HG02610 (cell line): ENCODE results near the gene STPG4.
"Not testable (repeated sequence)": the region's sequence is repeated elsewhere in the genome, so short reads cannot be mapped to it uniquely, and the experiment has no call there.

Experiments used
- ATAC-seq: cut with Tn5 transposase; IDR thresholded peaks from one replicate; pipeline ENCODE4 v1.9.1; 2021; ENCODE audit warnings: mild to moderate bottlenecking, moderate library complexity; ENCODE audit not compliant: unreplicated experiment

The STPG4 gene

DNA sequence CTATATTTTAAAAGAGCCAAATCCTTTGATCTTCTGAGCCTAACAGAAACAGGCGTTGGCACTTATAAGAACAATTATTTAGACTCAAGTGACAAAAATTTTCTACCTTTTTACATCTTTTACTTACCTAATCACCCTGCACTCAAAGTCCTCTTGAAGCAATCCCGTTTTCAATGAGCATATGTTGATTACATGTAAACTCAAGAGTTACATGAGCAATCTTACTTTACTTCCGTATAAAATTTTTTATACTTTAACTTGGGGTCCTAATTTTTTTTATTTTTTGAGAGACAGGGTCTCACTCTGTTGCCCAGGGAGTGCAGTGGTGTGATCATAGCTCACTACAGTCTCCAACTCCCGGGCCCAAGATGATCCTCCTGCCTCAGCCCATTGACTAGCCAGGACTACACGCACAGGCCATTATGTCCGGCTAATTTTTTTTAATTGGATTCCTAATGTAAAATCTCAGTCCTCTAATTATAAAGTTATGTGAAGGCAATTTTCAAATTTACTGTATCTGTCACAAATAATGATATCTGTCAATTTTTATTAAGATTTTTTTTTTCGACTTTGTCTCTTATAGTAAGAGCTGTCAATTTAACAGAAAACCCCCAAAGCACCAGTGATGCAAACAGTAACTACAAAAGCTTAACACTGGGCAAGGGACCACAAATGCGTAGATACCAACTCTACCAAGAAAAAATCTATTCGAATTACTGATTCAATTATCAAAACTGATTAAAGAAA, 19.1 kb upstream of the STPG4 start:
- ATAC-seq = no peak

DNA sequence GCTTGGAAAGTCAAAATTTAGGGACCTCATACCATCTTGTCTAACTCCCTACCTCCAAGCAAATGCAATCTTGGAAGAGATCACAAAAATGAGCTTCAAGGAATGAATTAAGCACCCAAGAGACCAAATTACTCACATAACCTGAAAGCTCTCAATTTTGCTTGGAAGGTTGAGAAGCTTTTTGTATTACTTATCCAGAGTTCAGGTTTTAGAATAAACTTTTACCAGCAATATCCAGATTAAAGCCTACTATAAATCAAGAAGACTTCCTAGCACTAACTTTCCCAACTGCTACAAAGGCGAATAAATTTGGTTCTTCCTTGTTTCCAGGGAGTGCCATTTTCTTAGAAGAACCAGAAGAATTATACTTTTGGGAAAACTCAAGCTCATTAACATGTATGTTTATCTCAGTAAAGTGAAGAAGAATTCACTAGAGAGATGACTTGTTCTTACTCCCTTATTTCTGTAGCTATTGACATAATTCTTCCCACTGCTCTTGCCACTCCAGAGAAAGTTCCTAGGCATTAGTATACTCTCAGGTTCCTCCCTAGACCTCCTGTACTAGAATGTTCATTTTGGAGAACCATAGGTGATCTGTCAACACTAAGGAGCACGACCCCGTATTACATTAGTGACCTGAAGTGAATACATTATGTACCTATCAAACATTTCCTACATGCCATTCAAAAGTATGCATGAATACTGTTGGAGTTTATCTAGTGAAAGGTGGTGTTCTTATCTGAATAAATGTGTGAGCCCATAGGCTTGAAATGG, 18.0 kb upstream of the STPG4 start:
- no peak for ATAC-seq

DNA sequence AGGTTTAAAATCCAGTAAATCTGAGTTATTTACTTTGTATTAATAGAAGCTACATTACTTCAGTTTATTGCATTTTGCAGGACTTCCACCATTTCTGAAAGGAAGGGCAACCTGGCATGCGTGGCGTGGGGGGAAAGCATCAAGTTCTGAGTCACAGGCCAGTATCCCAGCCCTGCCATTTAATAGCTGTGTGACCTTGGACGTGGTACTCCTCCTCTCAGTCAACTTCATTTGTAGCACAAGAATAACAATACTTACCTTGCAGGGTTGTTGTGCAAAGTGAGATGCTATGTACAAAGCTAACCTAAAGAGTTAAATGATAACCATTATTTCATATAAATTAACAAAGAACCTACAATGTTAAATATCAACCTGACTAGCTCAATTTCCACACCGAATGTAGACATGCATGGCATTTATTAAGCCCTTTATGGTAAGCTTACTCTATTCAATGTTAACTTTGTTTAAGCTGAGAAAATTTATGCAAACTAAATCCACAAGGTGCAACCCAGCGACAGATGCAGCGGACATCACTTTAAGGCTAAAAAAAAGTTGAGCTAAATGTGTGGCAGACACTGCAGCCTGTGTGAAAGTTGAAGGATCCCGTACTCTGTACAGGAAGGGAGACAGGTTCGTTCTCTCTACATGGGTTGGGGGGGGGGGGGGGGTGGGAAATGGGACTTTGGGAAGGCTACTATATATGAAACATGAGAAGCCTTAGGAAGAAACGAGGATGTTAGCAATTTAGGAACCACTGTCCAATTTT, 17.2 kb upstream of the STPG4 start:
- no peak for ATAC-seq

DNA sequence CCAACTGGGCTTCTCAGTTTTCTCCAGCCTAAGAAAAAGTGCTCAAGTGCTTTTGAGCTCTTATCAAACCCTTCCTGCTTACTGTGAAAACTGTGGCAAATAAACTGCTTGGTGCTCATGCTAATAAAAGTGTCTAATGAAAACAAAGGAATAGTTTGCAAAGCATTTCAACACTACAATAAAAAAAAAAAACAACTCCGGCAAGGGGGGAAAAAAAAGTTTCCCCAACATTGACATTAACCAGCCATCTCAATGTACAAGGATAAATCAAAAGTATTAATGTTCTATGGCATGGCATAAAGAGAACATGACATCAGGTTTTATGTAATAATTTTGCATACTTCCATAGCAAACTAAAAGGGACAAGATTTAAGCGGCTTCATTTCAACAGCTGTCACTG, 14.7 kb upstream of the STPG4 start:
- no peak for ATAC-seq

DNA sequence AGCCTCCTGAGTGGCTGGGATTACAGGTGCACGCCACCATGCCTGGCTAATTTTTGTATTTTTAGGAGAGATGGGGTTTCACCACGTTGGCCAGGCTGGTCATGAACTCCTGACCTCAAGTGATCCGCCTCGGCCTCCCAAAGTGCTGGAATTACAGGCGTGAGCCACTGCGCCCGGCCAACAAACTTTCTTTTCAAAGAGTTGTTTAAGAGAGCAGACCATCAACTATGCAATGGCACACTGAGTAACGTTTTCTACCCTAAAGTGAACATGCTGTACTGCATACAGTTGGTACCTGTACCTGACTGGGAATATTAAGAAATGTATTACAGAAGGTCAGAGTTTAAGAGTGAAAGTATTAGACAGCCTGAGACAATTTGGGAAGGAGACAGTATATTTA, 13.8 kb upstream of the STPG4 start:
- ATAC-seq = not testable (repeated sequence)

DNA sequence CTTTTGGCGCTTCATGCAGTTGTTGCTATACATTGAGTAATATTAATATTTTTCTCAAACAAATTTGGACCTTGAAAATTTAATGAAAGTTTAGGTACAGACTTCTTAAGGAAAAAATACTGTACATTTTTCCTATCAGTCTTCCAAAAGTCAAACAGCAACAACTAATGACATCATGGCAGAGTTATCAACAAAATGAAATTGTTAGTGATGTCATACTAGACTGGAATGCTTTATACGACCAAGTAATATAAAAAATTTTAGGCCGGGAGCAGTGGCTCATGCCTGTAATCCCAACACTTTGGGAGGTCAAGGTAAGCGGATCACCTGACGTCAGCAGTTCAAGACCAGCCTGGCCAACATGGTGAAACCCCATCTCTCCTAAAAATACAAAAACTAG, 12.0 kb upstream of the STPG4 start:
- ATAC-seq = no peak

DNA sequence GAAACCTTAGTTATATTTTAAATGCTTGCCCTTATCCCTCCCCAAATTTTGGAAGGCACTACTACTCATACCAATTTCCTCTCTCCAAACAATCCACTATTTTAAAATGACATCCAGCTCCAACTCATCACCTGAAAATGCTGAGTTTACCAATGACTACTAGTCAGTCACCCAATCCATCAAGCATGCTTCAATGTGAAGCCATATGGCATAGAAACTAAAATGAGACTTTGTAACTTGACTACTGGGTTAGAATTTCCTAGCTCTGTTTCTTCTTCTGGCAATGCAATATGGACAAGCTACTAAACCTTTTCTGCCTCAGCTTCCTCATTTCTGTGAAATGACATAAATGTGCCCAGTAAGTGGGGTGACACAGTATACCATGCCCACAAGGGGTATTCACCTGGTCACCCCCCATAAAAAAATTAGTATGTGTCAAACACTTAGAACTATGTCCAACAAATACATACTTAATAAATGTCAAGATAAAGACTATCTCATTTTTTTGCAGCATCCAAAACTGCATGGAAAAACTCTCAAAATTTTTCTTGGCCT, 10.0 kb upstream of the STPG4 start:
- ATAC-seq = no peak

DNA sequence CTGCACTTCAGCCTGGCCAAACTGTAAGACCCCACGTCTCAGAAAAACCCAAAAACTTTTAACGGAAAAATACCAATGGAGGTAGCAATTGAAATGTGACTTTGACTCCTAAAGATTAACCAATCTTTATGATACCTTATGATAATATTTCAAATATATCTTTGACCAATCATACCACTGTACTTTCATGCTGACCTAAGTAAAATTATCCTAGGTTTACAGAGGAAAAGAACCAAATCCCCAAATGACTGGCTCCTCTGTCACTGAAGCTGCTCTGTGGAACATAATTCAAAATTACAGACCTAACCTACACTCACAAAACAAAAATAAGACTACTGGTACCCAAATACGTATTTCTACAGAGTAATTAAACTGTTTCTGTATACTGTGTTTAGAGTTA, 7.7 kb upstream of the STPG4 start:
- no peak for ATAC-seq

DNA sequence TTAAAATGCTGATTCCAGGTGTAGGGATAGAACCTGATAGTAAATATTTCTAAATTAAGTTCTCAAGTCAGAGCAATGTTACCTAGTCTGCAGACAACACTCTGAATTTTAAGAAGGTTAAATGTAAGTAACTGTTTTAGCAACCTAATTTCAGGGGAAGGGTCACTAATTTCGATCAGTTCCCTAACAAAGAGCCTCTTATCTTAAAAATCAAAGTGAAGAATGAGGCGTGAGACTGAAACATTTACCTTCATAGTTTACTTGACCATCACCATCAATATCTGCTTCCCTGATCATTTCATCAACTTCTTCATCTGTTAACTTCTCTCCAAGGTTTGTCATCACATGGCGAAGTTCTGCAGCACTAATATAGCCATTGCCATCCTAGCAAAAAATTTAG, 6.4 kb upstream of the STPG4 start:
- ATAC-seq = no peak

DNA sequence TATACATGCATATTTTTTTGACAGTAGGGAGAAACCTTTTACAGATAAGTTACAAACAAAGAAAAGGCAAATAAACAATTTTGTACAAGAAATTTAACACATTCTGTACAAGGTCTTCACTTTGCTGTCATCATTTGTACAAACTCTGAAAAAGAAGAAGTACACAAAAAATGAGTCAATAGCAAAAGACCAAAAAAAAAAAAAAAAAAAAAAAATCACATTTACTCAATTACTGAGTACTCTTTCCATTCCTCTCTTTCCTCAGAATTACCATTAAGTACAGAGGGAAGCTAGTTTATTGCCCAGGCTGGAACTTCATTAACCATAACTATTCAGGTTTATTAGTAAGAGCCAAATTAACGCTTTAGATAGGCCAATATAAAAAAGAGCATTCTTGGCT, 5.6 kb upstream of the STPG4 start:
- ATAC-seq = no peak

DNA sequence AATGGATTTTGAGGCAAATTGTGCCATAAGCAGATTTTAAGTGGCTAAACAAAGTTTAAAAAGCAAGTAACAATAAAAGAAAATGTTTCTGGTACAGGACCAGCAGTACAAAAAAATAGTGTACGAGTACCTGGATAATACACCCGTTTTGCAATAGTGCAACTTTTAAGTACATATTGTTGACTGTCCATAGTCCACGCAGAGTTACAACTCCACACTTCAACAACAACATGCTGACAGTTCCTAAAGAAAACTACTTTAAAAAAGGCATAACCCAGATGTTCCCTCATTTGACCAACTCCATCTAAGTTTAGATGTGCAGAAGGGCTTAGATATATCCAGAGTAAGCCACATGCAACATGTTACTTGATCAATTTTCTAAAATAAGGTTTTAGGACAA, 5.1 kb upstream of the STPG4 start:
- ATAC-seq = no peak

DNA sequence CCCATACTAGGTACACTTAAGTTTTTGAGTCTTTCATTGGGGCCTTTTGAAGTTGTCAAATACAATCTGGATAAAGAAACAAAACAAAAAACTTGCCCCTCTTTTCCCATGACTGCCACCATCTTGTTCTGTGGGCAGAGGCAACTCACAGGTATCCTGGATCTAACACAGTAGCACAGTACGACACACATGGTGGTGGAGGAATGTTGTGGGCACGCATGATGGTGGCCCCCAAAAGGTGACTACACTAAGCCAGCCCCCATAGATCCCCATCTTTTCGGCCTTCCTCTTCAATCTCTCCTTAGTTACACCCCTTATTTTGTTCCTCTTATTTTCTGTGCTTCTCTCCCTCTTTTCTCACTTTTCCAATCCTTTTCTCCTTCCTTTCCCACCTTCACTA, 4.5 kb upstream of the STPG4 start:
- ATAC-seq = no peak

DNA sequence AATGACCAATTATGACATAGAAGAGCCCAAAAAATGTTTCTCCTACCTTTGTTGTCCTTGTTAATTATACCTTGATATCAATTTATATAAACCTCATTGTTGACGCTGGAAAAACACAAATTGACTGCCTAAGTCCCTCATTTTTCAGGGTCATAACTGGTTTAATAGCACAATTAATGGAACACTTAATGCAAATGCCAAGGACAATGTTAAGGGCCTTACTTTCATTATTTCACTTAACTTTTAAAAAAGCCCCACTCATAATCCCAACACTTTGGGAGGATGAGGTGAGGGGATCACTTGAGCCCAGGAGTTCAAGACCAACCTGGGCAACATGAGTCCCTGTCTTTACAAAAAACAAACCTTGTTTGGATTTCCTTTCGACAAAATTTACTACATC, 3.5 kb upstream of the STPG4 start:
- ATAC-seq = no peak

DNA sequence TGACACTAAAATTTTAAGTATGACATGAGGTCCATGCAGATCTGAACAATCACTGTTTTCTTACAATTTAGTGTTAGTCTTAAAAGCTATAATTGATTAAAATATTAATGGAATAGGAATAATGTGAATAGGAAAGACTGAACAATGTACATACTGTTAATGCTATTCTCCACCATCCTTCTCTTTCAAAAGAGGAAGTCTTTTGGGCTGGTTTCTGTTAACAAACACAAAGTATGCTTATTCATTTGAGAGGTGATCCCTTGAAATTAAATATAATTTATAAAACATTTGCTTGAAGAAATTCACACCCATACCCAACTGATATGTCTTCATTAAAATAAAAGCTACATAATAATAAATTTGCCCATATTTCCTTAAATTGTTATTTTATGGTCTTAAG, 2.3 kb downstream of the STPG4 start:
- ATAC-seq = no peak

DNA sequence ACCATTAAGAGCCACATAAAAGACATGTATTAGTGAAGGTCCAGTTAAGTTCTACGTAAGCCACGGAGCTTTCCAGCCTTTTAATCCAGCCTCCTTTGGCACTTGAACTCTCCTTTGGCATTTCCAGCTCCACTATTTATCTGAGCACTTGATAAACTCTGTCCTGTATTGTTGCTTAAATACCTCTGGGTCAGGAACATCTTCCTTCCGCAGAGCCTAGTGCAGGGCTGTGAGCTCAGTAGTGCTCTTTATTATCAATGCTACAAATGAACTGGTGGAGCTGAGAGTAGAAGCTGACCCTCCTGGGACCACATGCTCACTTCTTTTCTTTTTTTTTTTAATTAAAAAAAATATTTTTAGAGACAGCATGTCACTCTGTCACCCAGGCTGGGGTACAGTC, 4.9 kb downstream of the STPG4 start:
- ATAC-seq = no peak

DNA sequence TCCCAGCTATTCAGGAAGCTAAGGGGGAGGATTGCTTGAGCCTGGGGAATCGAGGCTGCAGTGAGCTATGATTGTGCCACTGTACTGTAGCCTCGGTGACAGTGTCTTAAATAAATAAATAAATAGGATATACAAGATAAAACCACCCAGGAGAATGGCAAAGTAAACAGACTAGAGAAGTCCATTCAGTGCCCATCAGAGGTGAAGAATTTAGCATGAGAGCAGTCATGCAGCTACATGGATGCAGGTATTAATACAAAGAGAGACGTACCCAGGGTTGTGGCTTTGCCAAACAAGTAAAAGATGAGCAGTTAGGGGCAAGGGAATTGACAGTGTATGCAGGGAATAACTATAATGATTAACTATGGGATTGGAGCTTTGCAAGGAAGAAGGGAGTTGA, 8.1 kb downstream of the STPG4 start:
- ATAC-seq = no peak

DNA sequence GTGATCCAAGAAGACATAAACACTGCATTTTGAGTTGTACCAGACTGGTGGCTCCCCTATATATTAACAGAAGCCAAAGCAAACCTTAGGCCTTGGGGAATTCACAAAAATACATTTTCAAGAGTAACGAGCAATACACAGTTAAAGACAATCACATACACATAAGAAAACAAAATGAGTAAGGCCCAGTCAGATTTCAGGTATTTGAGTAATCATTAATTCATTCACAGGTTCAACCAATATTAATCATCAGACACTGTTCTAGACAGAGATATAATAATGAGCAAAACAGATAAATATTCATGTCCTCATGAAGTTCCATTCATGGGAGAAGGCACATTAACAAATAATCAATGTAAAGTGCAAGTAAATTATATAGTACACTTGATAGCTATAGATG, 9.6 kb downstream of the STPG4 start:
- ATAC-seq = no peak

DNA sequence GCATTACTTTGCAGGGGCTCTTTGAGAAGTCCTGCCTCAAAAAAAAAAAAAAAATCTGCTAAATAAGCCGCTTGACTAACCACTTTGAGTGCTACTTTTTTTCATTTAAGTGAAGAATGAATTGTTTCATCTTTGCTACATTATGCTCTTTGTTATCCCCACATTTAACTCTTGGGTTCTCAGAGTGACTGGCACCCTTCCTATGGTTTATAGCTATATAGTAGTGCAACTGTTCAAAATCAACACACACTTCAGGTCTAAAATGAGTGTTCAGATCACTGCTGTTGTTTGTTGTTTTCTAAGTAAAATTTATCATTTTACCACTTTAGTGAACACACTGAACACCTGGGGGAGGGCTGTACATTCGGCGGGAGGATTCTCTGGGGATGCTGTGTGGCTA, 13.6 kb downstream of the STPG4 start:
- no peak for ATAC-seq

DNA sequence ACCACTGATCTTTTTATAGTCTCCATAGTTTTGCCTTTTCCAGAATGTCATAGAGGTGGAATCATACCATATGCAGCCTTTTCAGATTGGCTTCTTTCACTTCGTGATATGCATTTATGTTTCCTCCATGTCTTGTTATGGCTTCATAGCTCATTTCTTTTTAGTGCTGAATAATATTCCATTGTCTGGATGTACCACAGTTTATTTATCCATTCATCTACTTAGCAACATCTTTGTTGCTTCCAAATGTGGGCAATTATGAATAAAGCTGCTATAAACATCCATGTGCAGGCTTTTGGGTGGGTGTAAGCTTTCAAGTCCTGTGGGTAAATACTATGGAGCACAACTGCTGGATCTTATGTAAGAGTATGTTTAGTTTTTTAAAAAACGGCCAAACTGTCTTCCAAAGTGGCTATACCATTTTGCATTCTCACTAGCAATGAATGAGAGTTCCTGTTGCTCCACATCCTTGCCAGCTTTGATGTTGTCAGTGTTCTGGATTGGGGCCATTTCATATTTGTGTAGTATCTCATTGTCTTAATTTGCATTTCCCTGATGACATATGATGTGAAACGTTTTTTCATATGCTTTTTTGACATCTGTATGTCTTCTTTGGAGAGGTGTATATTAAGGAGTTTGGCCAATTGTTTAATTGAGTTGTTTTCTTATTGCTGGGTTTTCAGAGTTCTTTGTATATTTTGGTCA, 20.6 kb downstream of the STPG4 start:
- no peak for ATAC-seq

DNA sequence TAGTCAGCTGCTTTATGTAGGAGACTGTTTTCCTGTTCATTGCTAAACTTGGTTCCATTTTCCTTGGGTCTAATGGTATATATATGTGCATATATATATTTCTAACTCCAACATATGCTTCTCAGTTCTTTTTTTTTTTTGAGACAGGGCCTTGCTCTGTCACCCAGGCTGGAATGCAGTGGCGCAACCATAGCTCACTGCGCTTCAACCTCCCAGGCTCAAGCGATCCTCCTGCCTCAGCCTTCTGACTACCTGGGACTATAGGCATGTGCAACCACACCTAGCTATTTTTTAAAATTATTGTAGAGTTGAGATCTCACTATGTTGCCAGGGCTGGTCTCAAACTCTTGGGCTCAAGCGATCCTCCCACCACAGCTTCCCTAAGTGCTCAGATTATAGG, 22.1 kb downstream of the STPG4 start:
- ATAC-seq = no peak

DNA sequence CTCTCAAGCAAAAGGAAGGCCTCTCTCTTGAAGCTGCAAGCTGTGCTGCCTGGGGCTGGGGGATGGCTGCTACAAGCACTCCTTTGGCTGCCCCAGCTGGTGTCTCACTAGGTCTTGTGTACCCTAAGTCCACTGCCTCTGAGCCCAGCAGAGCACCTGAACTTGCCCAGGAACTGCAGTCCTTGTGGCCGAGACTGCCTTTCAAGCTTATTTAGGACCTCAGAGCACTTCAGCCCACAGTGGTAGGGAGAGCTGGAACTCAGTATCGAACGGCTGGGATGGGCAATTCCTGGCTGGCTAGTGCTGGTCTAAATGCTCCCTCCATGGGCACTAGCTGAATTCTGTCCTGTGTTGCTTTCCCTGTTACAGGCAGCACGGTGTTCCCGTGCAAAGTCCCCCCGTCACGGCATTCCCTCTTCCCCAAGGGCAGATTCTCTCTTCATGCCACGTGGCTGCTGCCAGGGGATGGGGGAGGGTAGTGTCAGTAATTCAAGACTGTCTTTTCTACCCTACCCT, 25.9 kb downstream of the STPG4 start:
- no peak for ATAC-seq
